ENCODE measurements around the gene PIP5K1B.

The PIP5K1B gene

DNA sequence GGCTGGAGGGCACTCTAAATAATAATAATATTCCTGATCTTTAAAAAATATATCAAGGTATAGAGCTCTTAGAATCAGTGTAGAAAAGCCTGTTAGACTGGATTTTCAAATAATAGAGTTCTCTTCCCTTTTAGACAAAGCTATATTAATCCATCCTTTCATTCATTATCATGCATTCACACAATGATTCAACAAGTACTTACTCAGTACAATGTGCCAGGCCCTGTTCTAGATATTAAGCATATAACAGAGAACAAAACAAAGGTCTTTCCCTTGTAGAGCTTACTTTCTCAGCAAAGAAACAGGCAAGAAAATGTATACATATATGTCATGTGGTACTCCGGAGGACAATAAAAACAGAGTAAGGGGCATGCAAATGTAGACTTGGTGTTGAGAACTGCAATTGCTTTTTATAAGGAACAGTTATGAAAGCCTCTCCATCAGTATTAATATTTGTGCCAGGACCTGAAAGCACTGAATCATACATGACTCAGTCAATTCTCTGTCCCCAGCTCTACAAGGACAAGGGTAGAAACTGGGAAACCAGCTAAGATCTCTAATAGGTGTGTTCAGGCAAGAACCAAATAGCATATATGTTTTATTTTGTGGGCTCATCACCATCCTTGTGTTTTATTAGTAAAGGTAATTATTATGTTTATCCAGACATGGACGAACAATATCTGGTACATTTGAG, 72.2 kb downstream of the PIP5K1B start:
- DNase-seq: no peak
- TF ChIP-seq, protein P1, sequence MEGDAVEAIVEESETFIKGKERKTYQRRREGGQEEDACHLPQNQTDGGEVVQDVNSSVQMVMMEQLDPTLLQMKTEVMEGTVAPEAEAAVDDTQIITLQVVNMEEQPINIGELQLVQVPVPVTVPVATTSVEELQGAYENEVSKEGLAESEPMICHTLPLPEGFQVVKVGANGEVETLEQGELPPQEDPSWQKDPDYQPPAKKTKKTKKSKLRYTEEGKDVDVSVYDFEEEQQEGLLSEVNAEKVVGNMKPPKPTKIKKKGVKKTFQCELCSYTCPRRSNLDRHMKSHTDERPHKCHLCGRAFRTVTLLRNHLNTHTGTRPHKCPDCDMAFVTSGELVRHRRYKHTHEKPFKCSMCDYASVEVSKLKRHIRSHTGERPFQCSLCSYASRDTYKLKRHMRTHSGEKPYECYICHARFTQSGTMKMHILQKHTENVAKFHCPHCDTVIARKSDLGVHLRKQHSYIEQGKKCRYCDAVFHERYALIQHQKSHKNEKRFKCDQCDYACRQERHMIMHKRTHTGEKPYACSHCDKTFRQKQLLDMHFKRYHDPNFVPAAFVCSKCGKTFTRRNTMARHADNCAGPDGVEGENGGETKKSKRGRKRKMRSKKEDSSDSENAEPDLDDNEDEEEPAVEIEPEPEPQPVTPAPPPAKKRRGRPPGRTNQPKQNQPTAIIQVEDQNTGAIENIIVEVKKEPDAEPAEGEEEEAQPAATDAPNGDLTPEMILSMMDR (IDR thresholded peaks at IDR 0.05; ENCODE audit: low read depth, low read length, missing control alignments): no peak
- Histone ChIP-seq H3K27ac (no peak overlapping the region), H3K36me3 (replicated peaks) (no peaks in the 10 kb centered on the region), H3K27me3 (replicated peaks) (no peaks in the 10 kb centered on the region), H3K4me3 (ENCODE audit: low read depth, low read length) (no peak overlapping the region)
- in situ Hi-C loops (cut with HindIII; ENCODE audit: low pct_ligation_motif_present, low sequenced_read_pairs): no loop called here

DNA sequence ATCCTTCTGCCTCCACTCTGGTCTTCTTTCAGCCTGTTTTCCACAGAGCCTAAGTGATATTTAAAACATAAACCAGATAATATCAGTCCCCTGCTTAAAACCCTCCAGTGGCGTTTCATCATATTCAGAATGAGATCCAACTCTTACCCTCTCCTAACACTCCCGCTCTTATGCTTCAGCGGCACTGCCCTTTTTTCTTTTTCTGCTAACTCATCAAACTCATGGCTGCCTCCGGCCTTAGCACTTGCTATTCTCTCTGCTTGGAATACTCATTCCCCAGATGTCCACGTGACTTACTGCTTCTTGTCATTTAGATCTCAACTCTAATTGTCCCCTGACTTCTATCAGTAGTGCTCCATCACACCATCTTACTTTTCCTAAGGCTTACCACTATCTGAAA, 73.6 kb downstream of the PIP5K1B start:
- no peak for DNase-seq
- TF ChIP-seq, protein P1 (IDR thresholded peaks at IDR 0.05; ENCODE audit: low read depth, low read length, missing control alignments): no peak
- Histone ChIP-seq H3K36me3 (replicated peaks) (no peaks in the 10 kb centered on the region), H3K27ac (no peak overlapping the region), H3K27me3 (replicated peaks) (no peaks in the 10 kb centered on the region), H3K4me3 (ENCODE audit: low read depth, low read length) (no peak overlapping the region)
- in situ Hi-C loops (cut with HindIII; ENCODE audit: low pct_ligation_motif_present, low sequenced_read_pairs): no loop called here

DNA sequence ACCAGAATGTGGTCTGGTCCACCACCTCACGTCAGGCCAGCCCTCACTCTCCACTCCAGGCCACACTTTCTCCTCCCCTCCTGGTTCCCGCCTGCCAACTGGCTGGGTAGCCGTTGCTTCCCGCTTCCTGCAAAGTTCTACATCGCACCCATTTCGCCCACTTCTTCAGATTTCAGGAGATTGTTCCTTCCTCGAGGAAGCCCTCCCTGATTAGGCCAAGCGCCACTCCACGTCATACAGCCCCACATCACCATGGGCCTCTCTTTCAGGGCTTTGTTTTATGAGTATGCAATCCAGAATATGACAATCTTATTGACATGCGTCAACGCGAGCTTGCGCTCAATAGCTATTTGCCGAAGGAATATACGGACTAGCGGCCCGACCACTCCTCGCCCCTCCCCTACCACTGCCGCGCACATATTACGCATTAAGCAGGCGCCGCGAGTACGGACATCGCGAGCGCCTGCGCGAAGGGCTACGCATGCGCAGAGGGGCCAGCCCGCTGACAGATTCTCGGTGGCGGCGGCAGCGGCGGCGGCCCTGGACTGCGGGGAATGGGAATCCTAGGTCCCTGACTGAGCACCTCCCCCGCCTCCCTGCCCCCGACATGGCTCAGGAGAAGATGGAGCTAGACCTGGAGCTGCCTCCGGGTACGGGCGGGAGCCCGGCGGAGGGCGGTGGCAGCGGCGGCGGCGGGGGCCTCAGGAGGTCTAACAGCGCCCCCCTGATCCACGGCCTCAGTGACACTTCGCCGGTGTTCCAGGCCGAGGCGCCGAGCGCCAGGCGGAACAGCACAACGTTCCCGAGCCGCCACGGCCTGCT, 74.7 kb downstream of the PIP5K1B start:
- peak overlapping the region; percentile 84 for H3K4me3 ChIP-seq (ENCODE audit: low read depth, low read length)
- DNase-seq: peak; percentile 92
- H3K27ac ChIP-seq: peak overlapping the region; percentile 62
- in situ Hi-C loops (cut with HindIII; ENCODE audit: low pct_ligation_motif_present, low sequenced_read_pairs): no loop called here
- no peaks in the 10 kb centered on the region for H3K36me3 ChIP-seq (replicated peaks)
- H3K27me3 ChIP-seq (replicated peaks): no peaks in the 10 kb centered on the region
- TF ChIP-seq, protein P1 (IDR thresholded peaks at IDR 0.05; ENCODE audit: low read depth, low read length, missing control alignments): peak; percentile 30

DNA sequence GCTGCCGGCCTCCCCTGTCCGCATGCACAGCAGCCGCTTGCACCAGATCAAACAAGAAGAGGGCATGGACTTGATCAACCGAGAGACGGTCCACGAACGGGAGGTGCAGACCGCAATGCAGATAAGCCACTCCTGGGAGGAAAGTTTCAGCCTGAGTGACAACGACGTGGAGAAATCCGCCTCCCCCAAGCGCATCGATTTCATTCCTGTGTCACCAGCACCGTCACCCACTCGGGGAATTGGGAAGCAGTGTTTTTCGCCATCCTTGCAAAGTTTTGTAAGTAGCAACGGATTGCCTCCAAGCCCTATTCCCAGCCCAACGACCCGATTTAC, 75.3 kb downstream of the PIP5K1B start:
- DNase-seq: no peak
- Histone ChIP-seq H3K27ac (peak overlapping the region; percentile 62), H3K27me3 (replicated peaks) (no peaks in the 10 kb centered on the region), H3K4me3 (ENCODE audit: low read depth, low read length) (peak overlapping the region; percentile 84), H3K36me3 (replicated peaks) (no peaks in the 10 kb centered on the region)
- in situ Hi-C loops (cut with HindIII; ENCODE audit: low pct_ligation_motif_present, low sequenced_read_pairs): no loop called here
- TF ChIP-seq, protein P1 (IDR thresholded peaks at IDR 0.05; ENCODE audit: low read depth, low read length, missing control alignments): no peak

DNA sequence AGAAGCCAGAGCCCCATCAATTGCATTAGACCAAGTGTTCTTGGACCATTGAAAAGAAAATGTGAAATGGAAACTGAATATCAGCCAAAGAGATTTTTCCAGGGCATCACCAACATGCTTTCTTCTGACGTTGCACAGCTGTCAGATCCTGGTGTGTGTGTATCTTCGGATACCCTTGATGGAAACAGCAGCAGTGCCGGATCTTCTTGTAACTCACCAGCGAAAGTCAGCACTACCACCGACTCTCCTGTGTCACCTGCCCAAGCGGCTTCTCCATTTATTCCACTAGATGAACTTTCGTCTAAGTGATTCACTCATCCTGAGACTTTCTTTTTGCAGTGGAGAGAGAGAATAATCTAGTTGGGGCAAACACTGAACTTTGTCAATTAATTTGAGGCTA, 75.7 kb downstream of the PIP5K1B start:
- Histone ChIP-seq H3K36me3 (replicated peaks) (no peaks in the 10 kb centered on the region), H3K27ac (no peak overlapping the region), H3K4me3 (ENCODE audit: low read depth, low read length) (peak overlapping the region; percentile 84), H3K27me3 (replicated peaks) (no peaks in the 10 kb centered on the region)
- TF ChIP-seq, protein P1 (IDR thresholded peaks at IDR 0.05; ENCODE audit: low read depth, low read length, missing control alignments): no peak
- no peak for DNase-seq
- in situ Hi-C loops (cut with HindIII; ENCODE audit: low pct_ligation_motif_present, low sequenced_read_pairs): no loop called here
